ENCODE measurements around the gene NCSTN.

NCSTN gene

GRCh38 chr1:160371346-160371631 lies 28.1 kb downstream of the NCSTN start:
- no peak for ATAC-seq (ENCODE audit: low read depth)
- TF ChIP-seq CTCF (IDR thresholded peaks at IDR 0.05; ENCODE audit: poor library complexity, severe bottlenecking), result no peak

GRCh38 chr1:160371756-160372155 lies 28.6 kb downstream of the NCSTN start:
- ATAC-seq (ENCODE audit: low read depth) (no peak), DNase-seq (ENCODE audit: low spot score) (no peak)
- H3K4me1 ChIP-seq (ENCODE audit: insufficient read depth, poor library complexity, severe bottlenecking), result peaks cover 2% of the 10 kb centered on the region
- H3K36me3 ChIP-seq (ENCODE audit: low read depth), result no peaks in the 10 kb centered on the region
- no peaks in the 10 kb centered on the region for H3K27me3 ChIP-seq (ENCODE audit: insufficient read depth, poor library complexity, severe bottlenecking)
- H3K4me3 ChIP-seq (ENCODE audit: severe bottlenecking), result no peak overlapping the region
- no peak for TF ChIP-seq CTCF (IDR thresholded peaks at IDR 0.05; ENCODE audit: poor library complexity, severe bottlenecking)
- no peak overlapping the region for H3K27ac ChIP-seq (ENCODE audit: poor library complexity, severe bottlenecking)
- no peaks in the 10 kb centered on the region for H3K9me3 ChIP-seq (ENCODE audit: severe bottlenecking)

More at GRCh38 chr1:160371346-160371631, 28.1 kb downstream of the NCSTN start:
- H3K27me3 ChIP-seq (ENCODE audit: insufficient read depth, poor library complexity, severe bottlenecking), result no peaks in the 10 kb centered on the region
- no peak for DNase-seq (ENCODE audit: low spot score)
- no peaks in the 10 kb centered on the region for H3K9me3 ChIP-seq (ENCODE audit: severe bottlenecking)
- no peak overlapping the region for H3K4me3 ChIP-seq (ENCODE audit: severe bottlenecking)
- no peaks in the 10 kb centered on the region for H3K36me3 ChIP-seq (ENCODE audit: low read depth)
- H3K4me1 ChIP-seq (ENCODE audit: insufficient read depth, poor library complexity, severe bottlenecking), result peaks cover 2% of the 10 kb centered on the region
- H3K27ac ChIP-seq (ENCODE audit: poor library complexity, severe bottlenecking), result no peak overlapping the region

GRCh38 chr1:160373696-160374095 lies 30.5 kb downstream of the NCSTN start:
- Histone ChIP-seq H3K27me3 (ENCODE audit: insufficient read depth, poor library complexity, severe bottlenecking) (no peaks in the 10 kb centered on the region), H3K36me3 (ENCODE audit: low read depth) (no peaks in the 10 kb centered on the region), H3K9me3 (ENCODE audit: severe bottlenecking) (no peaks in the 10 kb centered on the region), H3K27ac (ENCODE audit: poor library complexity, severe bottlenecking) (no peak overlapping the region), H3K4me3 (ENCODE audit: severe bottlenecking) (no peak overlapping the region), H3K4me1 (ENCODE audit: insufficient read depth, poor library complexity, severe bottlenecking) (peaks cover 9% of the 10 kb centered on the region)
- DNase-seq (ENCODE audit: low spot score), result no peak
- no peak for ATAC-seq (ENCODE audit: low read depth)
- TF ChIP-seq CTCF (IDR thresholded peaks at IDR 0.05; ENCODE audit: poor library complexity, severe bottlenecking), result no peak

GRCh38 chr1:160374306-160375110 lies 31.3 kb downstream of the NCSTN start:
- no peaks in the 10 kb centered on the region for H3K36me3 ChIP-seq (ENCODE audit: low read depth)
- H3K27ac ChIP-seq (ENCODE audit: poor library complexity, severe bottlenecking), result no peak overlapping the region
- no peak overlapping the region for H3K4me3 ChIP-seq (ENCODE audit: severe bottlenecking)
- peaks cover 9% of the 10 kb centered on the region for H3K4me1 ChIP-seq (ENCODE audit: insufficient read depth, poor library complexity, severe bottlenecking)
- ATAC-seq (ENCODE audit: low read depth), result no peak
- no peak for TF ChIP-seq CTCF (IDR thresholded peaks at IDR 0.05; ENCODE audit: poor library complexity, severe bottlenecking)
- H3K9me3 ChIP-seq (ENCODE audit: severe bottlenecking), result no peaks in the 10 kb centered on the region
- H3K27me3 ChIP-seq (ENCODE audit: insufficient read depth, poor library complexity, severe bottlenecking), result no peaks in the 10 kb centered on the region
- DNase-seq (ENCODE audit: low spot score), result no peak

GRCh38 chr1:160375788-160376524 lies 32.8 kb downstream of the NCSTN start:
- DNase-seq (ENCODE audit: low spot score) (no peak), ATAC-seq (ENCODE audit: low read depth) (peak; percentile 7; the same call in 1 of the 3 replicates)
- H3K4me1 ChIP-seq (ENCODE audit: insufficient read depth, poor library complexity, severe bottlenecking), result peaks cover 9% of the 10 kb centered on the region

More at GRCh38 chr1:160375788-160376524, 32.8 kb downstream of the NCSTN start:
- Histone ChIP-seq H3K36me3 (ENCODE audit: low read depth) (no peaks in the 10 kb centered on the region), H3K4me3 (ENCODE audit: severe bottlenecking) (no peak overlapping the region), H3K27ac (ENCODE audit: poor library complexity, severe bottlenecking) (no peak overlapping the region), H3K27me3 (ENCODE audit: insufficient read depth, poor library complexity, severe bottlenecking) (no peaks in the 10 kb centered on the region), H3K9me3 (ENCODE audit: severe bottlenecking) (no peaks in the 10 kb centered on the region)
- no peak for TF ChIP-seq CTCF (IDR thresholded peaks at IDR 0.05; ENCODE audit: poor library complexity, severe bottlenecking)

All from RWPE2 (cell line).